AG10803 (cell line): Measurements from ENCODE around the gene UBE2J2.

Experiments used
- DNase-seq: peaks from one replicate; pipeline ENCODE4 v3.0.0; 2010; ENCODE audit warnings: low read depth
- H3K4me3 ChIP-seq: 2 replicates; pipeline ENCODE4 v1.5.1; 2011; ENCODE audit warnings: mild to moderate bottlenecking, low read length, control low read depth
- CTCF ChIP-seq: conservative IDR thresholded peaks from 2 replicates; pipeline ENCODE4 v1.5.1; 2011; ENCODE audit warnings: mild to moderate bottlenecking, low read length, control low read depth, inconsistent platforms

Gene UBE2J2

GRCh38 chr1:1313500-1314236, 40.0 kb upstream of the UBE2J2 start:
- no peak for TF ChIP-seq CTCF
- H3K4me3 ChIP-seq, result no peak overlapping the region
- DNase-seq, result no peak

- no peak overlapping the region for H3K4me3 ChIP-seq
- no peak for TF ChIP-seq CTCF
Measured at GRCh38 chr1:1312450-1313314, 39.0 kb upstream of the UBE2J2 start.

GRCh38 chr1:1311107-1312104, 37.8 kb upstream of the UBE2J2 start:
- DNase-seq, result no peak
- no peak overlapping the region for H3K4me3 ChIP-seq
- TF ChIP-seq CTCF, result no peak

More at GRCh38 chr1:1312450-1313314, 39.0 kb upstream of the UBE2J2 start:
- no peak for DNase-seq

GRCh38 chr1:1310476-1311053, 36.9 kb upstream of the UBE2J2 start:
- DNase-seq, result no peak
- no peak overlapping the region for H3K4me3 ChIP-seq
- TF ChIP-seq CTCF, result no peak

GRCh38 chr1:1310109-1310385, 36.4 kb upstream of the UBE2J2 start:
- H3K4me3 ChIP-seq, result peak overlapping the region; percentile 7; the same call in 1 of the 2 replicates
- no peak for TF ChIP-seq CTCF
- no peak for DNase-seq

GRCh38 chr1:1309251-1310108, 35.8 kb upstream of the UBE2J2 start:
- H3K4me3 ChIP-seq, result peak overlapping the region; percentile 64
- no peak for DNase-seq
- TF ChIP-seq CTCF, result no peak
